Superior temporal gyrus (tissue), 1 donor: ENCODE results near the gene LYSMD3.

Source experiments
- DNase-seq: peaks from one replicate; pipeline ENCODE4 v3.0.0-alpha.2; 2016; ENCODE audit errors: extremely low spot score

Gene LYSMD3

DNA sequence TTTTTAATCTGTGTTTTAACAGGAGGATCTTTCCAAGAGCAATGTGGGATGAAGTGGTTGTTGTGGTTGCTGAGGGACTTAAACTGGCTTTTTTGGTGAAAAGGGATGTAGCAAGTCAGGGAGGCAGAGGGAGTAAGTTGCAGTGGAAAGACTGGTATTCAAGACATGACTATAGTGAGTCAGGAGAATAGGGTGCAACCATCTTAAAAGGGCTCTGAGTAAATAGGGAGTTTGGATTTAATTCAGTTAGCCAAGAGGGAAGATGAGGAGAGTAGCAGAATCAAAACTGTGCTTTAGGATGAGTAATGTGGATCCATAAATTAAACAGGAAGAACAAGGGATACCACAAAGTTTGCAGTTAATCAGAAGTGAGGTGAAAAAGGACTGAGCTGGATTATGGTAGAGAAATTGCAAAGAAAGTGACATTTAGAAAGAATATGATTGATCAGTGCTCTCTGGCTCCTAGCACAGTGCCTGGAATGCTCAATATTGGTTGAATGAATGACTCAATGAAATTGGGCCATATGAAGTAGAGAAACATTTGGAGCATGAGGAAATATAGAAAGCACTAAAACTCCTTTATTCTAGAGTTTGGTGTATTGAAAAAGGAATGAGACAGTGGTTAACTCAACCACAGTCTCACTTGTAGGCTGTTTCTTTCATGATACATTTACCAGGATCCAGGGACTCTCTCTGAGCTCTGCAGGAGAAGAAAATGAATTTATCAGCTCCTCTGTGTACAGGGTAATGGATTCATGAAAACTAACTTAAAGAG lies 49.6 kb downstream of the LYSMD3 start:
- DNase-seq: no peak

DNA sequence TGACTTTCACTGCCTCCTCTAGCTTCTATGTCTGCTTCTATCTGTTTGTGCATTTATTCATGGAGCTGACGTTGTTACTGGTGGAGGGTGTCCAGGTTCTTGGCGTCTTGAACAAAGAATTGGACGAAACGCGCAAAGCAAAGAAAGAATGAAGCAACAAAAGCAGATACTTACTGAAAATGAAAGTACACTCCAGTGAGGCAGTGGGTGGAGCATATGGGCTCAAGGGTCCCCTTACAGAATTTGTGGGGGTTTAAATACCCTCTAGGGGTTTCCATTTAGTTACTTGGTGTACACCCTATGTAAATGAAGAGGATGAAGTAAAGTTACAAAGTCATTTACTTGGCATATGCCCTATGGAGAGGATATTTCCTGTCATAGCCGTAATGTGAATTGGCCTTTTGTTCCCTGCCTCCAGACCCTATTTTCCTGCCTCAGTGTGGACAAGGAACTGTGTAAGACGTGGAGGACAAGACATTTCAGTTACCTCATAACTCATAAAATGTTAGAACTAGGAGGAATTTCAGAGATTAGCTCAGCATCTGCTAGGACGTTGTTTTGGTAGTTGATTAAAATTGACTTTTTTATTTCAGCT lies 51.7 kb downstream of the LYSMD3 start:
- DNase-seq: peak; percentile 38

DNA sequence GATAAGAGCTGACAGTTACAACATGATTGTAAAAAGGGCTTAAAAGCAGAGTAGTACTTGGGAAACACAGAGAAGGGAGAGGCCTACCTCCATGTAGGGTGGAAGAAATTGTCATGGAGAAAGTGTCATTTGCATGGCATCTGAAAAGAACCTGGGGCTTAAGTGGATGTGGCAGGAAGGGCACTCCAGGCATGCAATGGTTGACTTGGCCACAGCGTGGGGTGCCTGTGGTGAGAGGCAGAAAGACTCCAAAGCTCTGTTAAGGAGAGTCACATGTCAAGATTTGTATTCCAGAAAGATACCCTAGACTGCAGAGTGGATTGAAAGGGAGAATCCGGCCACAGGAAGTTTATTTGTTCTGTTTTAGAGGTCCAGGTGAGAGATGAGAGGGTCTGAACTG lies 52.3 kb downstream of the LYSMD3 start:
- no peak for DNase-seq

DNA sequence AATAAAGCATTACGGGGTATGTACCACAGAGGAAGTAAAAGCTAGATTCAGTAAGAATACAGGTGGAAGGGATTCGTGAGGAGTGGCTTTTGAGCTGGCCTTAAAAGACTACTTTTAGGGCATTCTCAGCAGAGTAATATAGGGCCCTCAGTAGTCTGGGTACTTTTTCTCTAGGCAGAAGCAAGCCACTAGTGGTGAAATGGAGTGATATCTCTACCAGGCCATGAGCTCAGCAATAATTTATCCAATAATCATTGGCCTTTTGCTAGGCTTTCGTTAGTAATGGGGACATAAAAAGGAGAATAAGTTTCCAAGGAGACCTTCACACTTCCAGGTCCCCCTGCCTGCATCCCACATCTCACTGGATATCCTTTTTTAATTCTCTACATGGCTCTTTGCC lies 53.0 kb downstream of the LYSMD3 start:
- DNase-seq: peak; percentile 36

DNA sequence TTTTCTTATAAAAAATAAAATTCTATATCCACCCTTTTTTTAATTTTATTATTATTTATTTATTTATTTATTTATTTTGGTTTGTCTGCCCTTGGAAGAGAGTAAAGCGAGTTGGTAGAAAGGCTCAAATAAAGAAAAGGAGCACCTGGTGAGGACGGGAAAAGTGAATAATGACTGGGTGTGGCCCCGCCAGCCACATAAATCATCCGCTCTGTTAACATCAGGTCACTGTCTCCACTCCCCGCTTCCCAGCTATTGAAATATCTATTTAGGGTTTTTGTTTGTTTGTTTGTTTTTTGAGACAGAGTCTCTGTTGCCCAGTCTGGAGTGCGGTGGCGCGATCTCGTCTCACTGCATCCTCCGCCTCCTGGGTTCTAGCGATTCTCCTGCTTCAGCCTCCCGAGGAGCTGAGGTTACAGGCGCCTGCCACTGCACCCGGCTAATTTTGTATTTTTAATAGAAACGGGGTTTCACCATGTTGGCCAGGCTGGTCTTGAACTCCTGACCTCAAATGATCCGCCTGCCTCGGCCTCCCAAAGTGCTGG lies 53.9 kb downstream of the LYSMD3 start:
- DNase-seq: no peak

DNA sequence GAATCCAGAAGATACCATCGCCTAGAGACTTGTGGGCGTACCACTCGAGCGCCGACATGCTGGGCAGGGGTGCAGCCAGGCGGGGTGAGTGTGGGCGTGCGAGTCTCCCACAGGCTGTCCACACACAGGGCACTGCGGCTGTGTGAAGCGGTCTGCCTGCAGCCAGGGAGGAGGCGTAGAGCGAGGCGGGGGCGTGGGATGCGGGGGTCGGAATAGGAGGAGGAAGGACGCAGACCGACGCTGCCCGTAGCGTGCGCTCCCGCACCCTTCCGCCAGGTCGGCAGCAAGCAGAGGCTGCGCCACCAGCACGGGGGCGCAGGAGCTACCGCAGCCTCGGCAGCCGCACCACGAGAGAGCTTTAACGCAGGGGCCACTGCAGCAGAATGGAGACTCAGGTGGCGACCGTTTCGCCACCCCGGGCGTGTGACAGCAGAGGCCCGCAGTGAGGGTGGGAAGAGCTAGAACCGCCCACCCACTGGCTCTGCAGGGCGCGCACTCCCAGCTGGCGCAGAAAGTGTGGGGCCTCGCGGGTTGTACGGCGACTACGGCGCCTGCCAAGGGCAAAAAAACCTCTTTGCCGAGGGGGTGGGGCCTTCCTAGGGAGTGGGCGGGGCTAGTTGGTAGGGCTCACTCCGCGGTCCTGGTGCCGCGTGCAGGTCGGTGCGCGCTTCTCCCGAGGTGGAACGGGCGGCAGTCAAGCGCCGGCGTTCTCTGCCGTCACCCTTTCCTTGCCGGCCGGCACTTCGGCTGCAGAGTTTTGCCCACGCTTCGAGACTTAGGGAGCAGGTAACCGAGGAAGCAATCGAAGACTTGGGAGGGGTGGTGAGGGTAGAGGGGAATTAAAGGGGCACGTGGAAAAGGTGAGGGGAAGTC lies 54.9 kb downstream of the LYSMD3 start, which contains the start of the genes MBLAC2 and POLR3G:
TSS of gene MBLAC2 (minus strand) at position 537 of the 873 bp plus-strand sequence. CDS start at position 58, 479 bp downstream.
TSS of gene POLR3G (plus strand) at position 630 of the 873 bp plus-strand sequence. CDS start 10,704 bp downstream, outside the sequence.
- peak; percentile 88 for DNase-seq

DNA sequence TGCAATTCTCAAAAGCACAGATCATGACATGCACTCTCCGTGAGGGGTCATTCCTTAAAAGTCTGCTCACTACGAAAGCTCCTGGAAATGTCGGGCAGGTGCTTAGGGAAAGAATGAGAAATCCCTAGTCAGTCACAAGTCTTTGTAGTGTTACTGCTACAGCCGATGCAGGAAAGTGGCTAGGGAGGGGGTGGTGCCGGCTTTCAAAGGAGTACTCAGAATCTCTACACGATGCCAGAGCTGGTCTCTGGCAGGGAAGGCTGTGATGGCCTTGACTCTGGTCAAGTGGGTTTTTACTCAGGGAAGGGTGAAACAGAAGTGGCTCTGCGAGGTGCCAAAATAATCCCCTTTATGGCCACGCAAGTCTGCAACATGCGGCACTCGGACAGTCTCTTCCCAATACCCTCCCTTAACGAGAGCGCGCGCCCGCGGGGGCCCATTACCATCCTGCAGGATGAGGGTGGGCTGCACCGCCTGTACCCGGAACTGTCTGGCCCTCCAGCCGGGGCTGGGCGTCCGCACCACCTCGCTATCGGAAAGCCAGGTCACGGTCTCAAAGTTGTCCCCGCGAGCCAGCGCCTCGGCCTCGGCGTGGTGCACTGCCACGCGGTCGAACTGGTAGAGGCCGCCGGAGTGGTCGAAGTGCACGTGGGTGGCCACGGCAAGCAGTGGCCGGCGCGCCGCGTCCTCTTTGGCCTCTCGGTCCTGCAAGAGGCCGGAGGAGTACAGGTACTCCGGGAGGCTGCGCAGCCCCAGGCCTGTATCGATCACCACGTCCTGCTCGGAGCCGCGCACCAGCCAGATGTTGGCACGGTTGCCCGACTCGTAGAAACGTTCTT lies 55.8 kb downstream of the LYSMD3 start:
- DNase-seq: peak; percentile 31

DNA sequence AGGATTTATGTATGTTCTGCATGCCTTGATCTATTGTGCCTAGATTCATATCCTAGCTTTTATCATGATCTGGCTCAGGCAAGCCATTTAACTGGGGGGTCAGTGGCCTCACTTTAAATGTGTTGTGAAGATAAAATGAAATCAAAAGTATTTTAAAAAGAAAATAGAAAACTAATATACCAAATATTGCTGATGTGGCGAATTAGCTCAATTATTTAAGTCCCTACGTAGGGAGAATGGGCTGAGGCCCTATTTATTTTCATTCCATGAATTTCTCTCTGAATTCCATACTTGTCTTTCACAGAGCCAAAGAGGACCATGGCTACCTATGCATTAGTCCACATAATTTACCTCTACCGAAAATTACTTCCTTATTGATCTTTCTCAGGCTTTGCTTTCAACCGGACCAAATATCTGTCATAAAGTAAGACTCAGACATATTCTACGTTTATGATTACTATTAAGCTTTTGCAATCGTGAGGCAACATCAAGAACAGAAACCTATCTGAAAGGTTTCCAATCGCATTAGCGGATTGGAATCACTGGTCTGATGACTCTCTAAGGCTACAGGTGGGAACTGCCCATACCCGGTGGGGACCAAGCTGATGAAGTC lies 56.5 kb downstream of the LYSMD3 start:
- DNase-seq: no peak
